Keratinocyte (primary cell): ENCODE data around the gene KLRC3. TPM values are rescaled to one million over a fixed set of nuclear protein-coding genes. Genes with fewer than 3 reads are reported as not detected.

ENCODE experiments used
- DNase-seq: peaks from one replicate; pipeline ENCODE4 v3.0.0-alpha.2; 2011; ENCODE audit warnings: low read depth, missing footprints, low spot score
- FAIRE-seq: peaks from 2 replicates; lab custom pipeline; 2011; peaks lifted over from hg19 to GRCh38; lab: Jason Lieb, UNC
- H2AFZ ChIP-seq: 2 replicates; pipeline ENCODE4 v1.6.0; 2012; ENCODE audit warnings: low read length, control low read depth, inconsistent platforms; ENCODE audit not compliant: control insufficient read depth
- H3K27ac ChIP-seq: 2 replicates; pipeline ENCODE4 v1.5.1; 2011; ENCODE audit warnings: low read length; ENCODE audit not compliant: control insufficient read depth, insufficient read depth
- H3K27me3 ChIP-seq: 3 replicates; pipeline ENCODE4 v1.6.0; 2011; ENCODE audit warnings: low read length; ENCODE audit not compliant: control insufficient read depth, insufficient read depth; ENCODE audit errors: extremely low read depth
- H3K36me3 ChIP-seq, 2 experiments: 2 replicates in 1 of 2; 3 replicates in 1 of 2; pipeline ENCODE4 v1.5.1; 2011; ENCODE audit warnings: low read length in 2 of 2, mild to moderate bottlenecking in 1 of 2; ENCODE audit not compliant: control insufficient read depth in 2 of 2, insufficient read depth in 2 of 2; ENCODE audit errors: extremely low read depth in 1 of 2
- H3K4me1 ChIP-seq: 3 replicates; pipeline ENCODE4 v1.5.1; 2011; ENCODE audit warnings: low read length; ENCODE audit not compliant: control insufficient read depth, insufficient read depth; ENCODE audit errors: extremely low read depth
- H3K4me2 ChIP-seq: 3 replicates; pipeline ENCODE4 v1.6.0; 2011; ENCODE audit warnings: low read depth, low read length; ENCODE audit not compliant: control insufficient read depth, insufficient read depth; ENCODE audit errors: extremely low read depth
- H3K4me3 ChIP-seq, 3 experiments: fragments of 200-600 bp in 1 of 3; sonication (generic) in 1 of 3; 2 replicates in 2 of 3; 3 replicates in 1 of 3; pipeline ENCODE4 v1.5.1; 2011 to 2016; ENCODE audit warnings: low read length in 3 of 3, mild to moderate bottlenecking in 3 of 3, control low read depth in 2 of 3, inconsistent platforms in 1 of 3, low read depth in 1 of 3, mixed read lengths in 1 of 3, mixed run types in 1 of 3, moderate library complexity in 1 of 3; ENCODE audit not compliant: control insufficient read depth in 2 of 3, insufficient read depth in 2 of 3; ENCODE audit errors: extremely low read depth in 1 of 3
- H3K79me2 ChIP-seq: 2 replicates; pipeline ENCODE4 v1.6.0; 2012; ENCODE audit warnings: low read length; ENCODE audit not compliant: control insufficient read depth, insufficient read depth
- H3K9ac ChIP-seq: 3 replicates; pipeline ENCODE4 v1.6.0; 2011; ENCODE audit warnings: low read length; ENCODE audit not compliant: control insufficient read depth, insufficient read depth; ENCODE audit errors: extremely low read depth
- H3K9me1 ChIP-seq: 3 replicates; pipeline ENCODE4 v1.6.0; 2011; ENCODE audit warnings: low read length; ENCODE audit not compliant: control insufficient read depth, insufficient read depth; ENCODE audit errors: extremely low read depth
- H3K9me3 ChIP-seq: 2 replicates; pipeline ENCODE4 v1.5.1; 2012; ENCODE audit warnings: low read depth, low read length; ENCODE audit not compliant: control insufficient read depth
- H4K20me1 ChIP-seq: 3 replicates; pipeline ENCODE4 v1.6.0; 2011; ENCODE audit warnings: low read length; ENCODE audit not compliant: control insufficient read depth, insufficient read depth; ENCODE audit errors: extremely low read depth
- EZH2 ChIP-seq: IDR thresholded peaks from one replicate; pipeline ENCODE4 v1.6.1; 2012; ENCODE audit warnings: inconsistent platforms, mild to moderate bottlenecking, low read length, moderate library complexity
- dilution Hi-C: fragments of 300-500 bp; cut with MboI; formaldehyde crosslinking; loops from one replicate; pipeline ENCODE4 v1.7.0; 2020; ENCODE audit warnings: low sequenced_read_pairs; ENCODE audit not compliant: extremely low pct_ligation_motif_present
- polyA plus RNA-seq, 5 experiments: library from polyadenylated mRNA; depleted of rRNA in 3 of 5; stranded (reverse) in 3 of 5; stranded (forward) in 1 of 5; unstranded in 1 of 5; fragments of >200 nt; gene quantifications; 1 replicate in 1 of 5; 2 replicates in 3 of 5; 3 replicates in 1 of 5; pipeline versions ENCODE4 v1.2.1 to v1.2.3, GENCODE V29; 2011 to 2012; ENCODE audit warnings: missing spikeins in 2 of 5, low read depth in 1 of 5, low replicate concordance in 1 of 5
- TF ChIP-seq, protein P1 (sequence below), 3 experiments: IDR thresholded peaks in 1 of 3; conservative IDR thresholded peaks in 1 of 3; optimal IDR thresholded peaks in 1 of 3; 2 replicates in 2 of 3; 3 replicates in 1 of 3; pipeline versions ENCODE3 to v1.5.1; 2011; ENCODE audit warnings: low read length in 3 of 3, mild to moderate bottlenecking in 3 of 3, moderate library complexity in 2 of 3, control low read depth in 1 of 3, inconsistent platforms in 1 of 3; ENCODE audit not compliant: insufficient read depth in 2 of 3; ENCODE audit errors: extremely low read depth in 1 of 3

KLRC3 gene
- polyA plus RNA-seq, 1 donor (not counting 4 experiments of a cell fraction or from before 2014, with no cell fraction given) = not detected

DNA sequence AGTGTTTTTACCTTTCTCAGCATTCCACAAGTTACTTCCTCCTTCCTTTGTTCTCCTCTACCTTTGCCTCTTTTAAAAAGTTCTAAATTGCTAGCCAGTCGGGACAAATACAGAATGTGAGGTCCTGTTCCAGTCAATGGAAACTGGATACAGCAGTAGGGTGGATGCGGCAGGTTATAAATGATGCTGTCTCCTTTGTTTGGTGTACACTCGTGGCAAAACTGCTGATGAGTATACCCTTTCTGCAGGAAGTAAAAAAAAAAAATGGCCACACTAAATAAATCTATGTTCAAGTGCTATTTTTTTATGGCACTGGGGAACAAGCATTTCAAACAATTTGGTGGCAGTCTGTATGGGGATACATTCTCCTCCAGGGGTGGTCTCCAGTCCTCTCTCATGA, 58.1 kb downstream of the KLRC3 start:
- Histone ChIP-seq H3K4me3 (peak overlapping the region; percentile 67 to 81 (median 80)), H3K4me2 (peak overlapping the region; percentile 90), H3K79me2 (peaks cover 18% of the 10 kb centered on the region), H3K4me1 (peaks cover 44% of the 10 kb centered on the region), H3K9me1 (no peaks in the 10 kb centered on the region), H3K9ac (peak overlapping the region; percentile 86), H3K27ac (peak overlapping the region; percentile 91), H3K27me3 (no peaks in the 10 kb centered on the region), H4K20me1 (no peaks in the 10 kb centered on the region), H3K36me3 (no peaks in the 10 kb centered on the region), H2AFZ (peak overlapping the region; percentile 42), H3K9me3 (no peaks in the 10 kb centered on the region)
- DNase-seq (no peak), FAIRE-seq (no peak)
- dilution Hi-C loops = no loop called here
- TF ChIP-seq, protein P1, sequence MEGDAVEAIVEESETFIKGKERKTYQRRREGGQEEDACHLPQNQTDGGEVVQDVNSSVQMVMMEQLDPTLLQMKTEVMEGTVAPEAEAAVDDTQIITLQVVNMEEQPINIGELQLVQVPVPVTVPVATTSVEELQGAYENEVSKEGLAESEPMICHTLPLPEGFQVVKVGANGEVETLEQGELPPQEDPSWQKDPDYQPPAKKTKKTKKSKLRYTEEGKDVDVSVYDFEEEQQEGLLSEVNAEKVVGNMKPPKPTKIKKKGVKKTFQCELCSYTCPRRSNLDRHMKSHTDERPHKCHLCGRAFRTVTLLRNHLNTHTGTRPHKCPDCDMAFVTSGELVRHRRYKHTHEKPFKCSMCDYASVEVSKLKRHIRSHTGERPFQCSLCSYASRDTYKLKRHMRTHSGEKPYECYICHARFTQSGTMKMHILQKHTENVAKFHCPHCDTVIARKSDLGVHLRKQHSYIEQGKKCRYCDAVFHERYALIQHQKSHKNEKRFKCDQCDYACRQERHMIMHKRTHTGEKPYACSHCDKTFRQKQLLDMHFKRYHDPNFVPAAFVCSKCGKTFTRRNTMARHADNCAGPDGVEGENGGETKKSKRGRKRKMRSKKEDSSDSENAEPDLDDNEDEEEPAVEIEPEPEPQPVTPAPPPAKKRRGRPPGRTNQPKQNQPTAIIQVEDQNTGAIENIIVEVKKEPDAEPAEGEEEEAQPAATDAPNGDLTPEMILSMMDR (optimal IDR thresholded peaks at IDR 0.05 in 1 of 3, IDR thresholded peaks at IDR 0.05 in 1 of 3, conservative IDR thresholded peaks at IDR 0.05 in 1 of 3; ENCODE audit: extremely low read depth in 1 of 3, insufficient read depth in 2 of 3, low read length in 3 of 3) = no peak
- no peak for TF ChIP-seq EZH2

Other genes starting within 250 kb of the KLRC3 start
- 0.03 to 0.18 TPM (median 0.17 TPM) in 3 replicates for gene OLR1, start 248.5 kb downstream of the KLRC3 start, polyA plus RNA-seq
- 0.03 TPM in 1 of 3 replicates, not detected in the others for gene TMEM52B, start 241.6 kb downstream of the KLRC3 start, polyA plus RNA-seq
- gene GABARAPL1, start 207.7 kb downstream of the KLRC3 start, polyA plus RNA-seq = 15.6 to 27.2 TPM (median 24.3 TPM) in 3 replicates
- gene KLRD1, start 112.7 kb downstream of the KLRC3 start, polyA plus RNA-seq = under 0.01 TPM in 2 of 3 replicates, not detected in the other
- not detected in 3 replicates for gene KLRK1, start 30.6 kb downstream of the KLRC3 start, polyA plus RNA-seq
- gene KLRC4, start 10.8 kb downstream of the KLRC3 start, polyA plus RNA-seq = not detected in 3 replicates
- 0.09 TPM in 1 of 3 replicates, not detected in the others for gene KLRC2, start 15.4 kb upstream of the KLRC3 start, polyA plus RNA-seq
- gene KLRC1, start 32.8 kb upstream of the KLRC3 start, polyA plus RNA-seq = 0.07 TPM in 1 of 3 replicates, not detected in the others
- 0.42 to 0.66 TPM (median 0.52 TPM) in 3 replicates for gene EIF2S3B, start 85.3 kb upstream of the KLRC3 start, polyA plus RNA-seq
- 13.3 to 34.2 TPM (median 23.1 TPM) in 3 replicates for gene MAGOHB, start 193.0 kb upstream of the KLRC3 start, polyA plus RNA-seq